ENCODE data around the gene PDE9A. TPM values are rescaled to one million over a fixed set of nuclear protein-coding genes. Genes with fewer than 3 reads are reported as not detected.

Gene PDE9A
- total and polyA plus RNA-seq, 2 donors (not counting 1 experiment from before 2014, with no cell fraction given): 0.34 to 5.8 TPM

GRCh38 chr21:42635848-42636519 lies 17.4 kb upstream of the PDE9A start:
- CTCF ChIA-PET: no interaction called here

More at GRCh38 chr21:42635848-42636519, 17.4 kb upstream of the PDE9A start:
- Histone ChIP-seq H2AFZ (ENCODE audit: insufficient read depth, low read depth, low read length, poor library complexity, severe bottlenecking) (no peak overlapping the region), H3K9ac (ENCODE audit: low read length) (no peak overlapping the region), H4K20me1 (ENCODE audit: control insufficient read depth, insufficient read depth, low read length, poor library complexity, severe bottlenecking) (no peaks in the 10 kb centered on the region), H3K9me3 (ENCODE audit: control extremely low read depth in 1 of 3, control insufficient read depth in 2 of 3, insufficient read depth in 1 of 3, low read length in 2 of 3) (no peaks in the 10 kb centered on the region), H3K36me3 (replicated peaks in 1 of 2; ENCODE audit: control extremely low read depth in 1 of 2, control insufficient read depth in 1 of 2, extremely low read depth in 1 of 2, insufficient read depth in 2 of 2, low read length in 1 of 2) (no peaks in the 10 kb centered on the region), H3K79me2 (ENCODE audit: control insufficient read depth, insufficient read depth, low read length) (no peaks in the 10 kb centered on the region), H3K4me1 (ENCODE audit: control insufficient read depth in 2 of 2, insufficient read depth in 2 of 2, low read length in 2 of 2) (no peaks in the 10 kb centered on the region), H3K4me3 (ENCODE audit: control extremely low read depth in 1 of 5, extremely low read depth in 1 of 5, insufficient read depth in 1 of 5, low read depth in 2 of 5, low read length in 4 of 5) (no peak overlapping the region), H3K27me3 (replicated peaks in 1 of 4; ENCODE audit: control extremely low read depth in 1 of 4, control insufficient read depth in 3 of 4, insufficient read depth in 4 of 4, low read length in 3 of 4) (peaks cover 0 to 2% (median 0%) of the 10 kb centered on the region in 4 experiments), H3K4me2 (replicated peaks; ENCODE audit: low read depth, low read length, poor library complexity, severe bottlenecking) (no peak overlapping the region), H3K27ac (ENCODE audit: low read length in 2 of 2) (no peak overlapping the region)
- H3K4me3 Mint-ChIP-seq: no peak overlapping the region
- H3K4me1 Mint-ChIP-seq: no peaks in the 10 kb centered on the region
- DNase-seq (no peak), ATAC-seq (ENCODE audit: low read depth) (no peak)
- intact Hi-C loops (cut with micrococcal nuclease): no loop called here
- H3K9me3 Mint-ChIP-seq (ENCODE audit: insufficient read depth): no peaks in the 10 kb centered on the region
- TF ChIP-seq EZH2 (IDR thresholded peaks at IDR 0.05; ENCODE audit: borderline replicate concordance, insufficient read depth, low read depth, low read length, poor library complexity, severe bottlenecking): no peak
- TF ChIP-seq, protein P1, sequence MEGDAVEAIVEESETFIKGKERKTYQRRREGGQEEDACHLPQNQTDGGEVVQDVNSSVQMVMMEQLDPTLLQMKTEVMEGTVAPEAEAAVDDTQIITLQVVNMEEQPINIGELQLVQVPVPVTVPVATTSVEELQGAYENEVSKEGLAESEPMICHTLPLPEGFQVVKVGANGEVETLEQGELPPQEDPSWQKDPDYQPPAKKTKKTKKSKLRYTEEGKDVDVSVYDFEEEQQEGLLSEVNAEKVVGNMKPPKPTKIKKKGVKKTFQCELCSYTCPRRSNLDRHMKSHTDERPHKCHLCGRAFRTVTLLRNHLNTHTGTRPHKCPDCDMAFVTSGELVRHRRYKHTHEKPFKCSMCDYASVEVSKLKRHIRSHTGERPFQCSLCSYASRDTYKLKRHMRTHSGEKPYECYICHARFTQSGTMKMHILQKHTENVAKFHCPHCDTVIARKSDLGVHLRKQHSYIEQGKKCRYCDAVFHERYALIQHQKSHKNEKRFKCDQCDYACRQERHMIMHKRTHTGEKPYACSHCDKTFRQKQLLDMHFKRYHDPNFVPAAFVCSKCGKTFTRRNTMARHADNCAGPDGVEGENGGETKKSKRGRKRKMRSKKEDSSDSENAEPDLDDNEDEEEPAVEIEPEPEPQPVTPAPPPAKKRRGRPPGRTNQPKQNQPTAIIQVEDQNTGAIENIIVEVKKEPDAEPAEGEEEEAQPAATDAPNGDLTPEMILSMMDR (IDR thresholded peaks at IDR 0.05): no peak
- WGBS (ENCODE audit: insufficient coverage): 100% methylated on average over 4 of the region's 6 CpGs
- H3K27ac Mint-ChIP-seq: no peak overlapping the region
- POLR2A ChIA-PET: no interaction called here
- peaks cover 9% of the 10 kb centered on the region for H3K27me3 Mint-ChIP-seq
